DMS79 treated with DMSO at 0.1 percent for 48 hours (cell line): ENCODE results near the gene PARVG.

ENCODE experiments used
- DNase-seq: peaks from one replicate; lab custom pipeline; 2025; lab: John Stamatoyannopoulos, UW

Gene PARVG, protein sequence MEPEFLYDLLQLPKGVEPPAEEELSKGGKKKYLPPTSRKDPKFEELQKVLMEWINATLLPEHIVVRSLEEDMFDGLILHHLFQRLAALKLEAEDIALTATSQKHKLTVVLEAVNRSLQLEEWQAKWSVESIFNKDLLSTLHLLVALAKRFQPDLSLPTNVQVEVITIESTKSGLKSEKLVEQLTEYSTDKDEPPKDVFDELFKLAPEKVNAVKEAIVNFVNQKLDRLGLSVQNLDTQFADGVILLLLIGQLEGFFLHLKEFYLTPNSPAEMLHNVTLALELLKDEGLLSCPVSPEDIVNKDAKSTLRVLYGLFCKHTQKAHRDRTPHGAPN

DNA sequence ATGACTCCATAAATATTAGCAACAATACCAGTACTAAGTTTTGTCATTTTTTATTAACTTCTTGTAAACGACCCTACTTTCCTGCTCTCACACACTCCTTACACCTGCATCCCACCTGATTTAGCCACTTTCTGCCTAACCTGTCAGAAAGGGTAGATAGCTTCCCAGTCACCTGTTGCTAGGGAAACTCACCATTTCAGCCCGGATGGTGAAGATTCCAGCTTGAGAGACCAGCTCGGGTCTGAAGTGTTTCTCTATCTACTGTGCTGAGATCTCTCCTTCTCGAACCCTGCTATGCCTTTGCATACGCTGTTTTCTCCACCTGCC, at the start of gene PARVG:
PARVG (plus strand) TSS at position 220 of the 327 bp plus-strand sequence. CDS start 2,405 bp downstream, outside the sequence.
- DNase-seq = no peak

DNA sequence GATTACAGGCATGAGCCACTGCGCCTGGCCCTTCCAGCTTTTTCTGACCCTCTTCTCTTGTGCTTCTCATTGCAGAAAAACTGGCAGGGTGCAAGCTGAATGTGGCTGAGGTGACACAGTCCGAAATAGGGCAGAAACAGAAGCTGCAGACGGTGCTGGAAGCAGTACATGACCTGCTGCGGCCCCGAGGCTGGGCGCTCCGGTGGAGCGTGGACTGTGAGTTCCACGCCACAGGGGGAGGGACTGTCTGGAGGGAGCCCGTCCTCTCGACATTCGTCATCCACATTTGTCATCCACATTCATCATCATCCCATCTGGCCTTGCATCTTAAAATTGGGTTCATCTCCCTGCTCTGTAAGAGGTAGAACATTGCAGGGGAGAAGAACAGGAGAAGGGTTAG, 49.3 kb upstream of the PARVG start:
- DNase-seq = no peak

DNA sequence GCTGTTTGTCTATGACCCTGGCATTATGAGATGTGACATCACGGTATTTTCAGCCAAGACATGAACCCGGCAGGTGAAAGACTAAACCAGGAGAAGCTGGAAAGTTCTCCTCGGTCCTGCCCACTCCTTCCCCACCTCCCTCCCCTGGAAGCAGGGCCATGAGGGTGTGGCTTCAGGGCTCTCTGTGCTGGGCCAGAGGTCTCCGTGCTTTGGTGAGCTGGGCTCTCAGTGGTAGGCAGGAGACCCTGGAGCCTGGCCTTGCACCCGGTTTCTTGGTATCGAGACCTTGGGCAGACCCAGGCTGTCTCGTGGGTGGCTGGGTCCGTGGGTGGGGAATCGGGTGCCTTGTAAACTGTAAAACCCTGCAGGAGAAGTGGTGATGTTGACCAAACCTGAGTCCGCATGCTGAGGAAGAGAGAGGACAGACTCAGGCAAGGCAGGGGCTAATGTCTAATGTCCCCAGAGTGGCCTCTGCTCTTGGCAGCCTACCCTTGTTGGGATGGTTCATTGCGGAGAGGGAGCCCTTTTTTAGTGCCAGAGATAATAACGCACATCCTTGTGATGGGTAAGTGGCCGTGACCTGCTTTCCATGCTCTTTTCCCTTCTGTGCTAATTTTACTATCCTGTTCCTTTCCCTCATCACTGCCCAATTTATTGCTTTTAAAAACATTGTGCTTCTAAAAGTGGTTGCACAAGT, 48.6 kb upstream of the PARVG start:
- DNase-seq = no peak

DNA sequence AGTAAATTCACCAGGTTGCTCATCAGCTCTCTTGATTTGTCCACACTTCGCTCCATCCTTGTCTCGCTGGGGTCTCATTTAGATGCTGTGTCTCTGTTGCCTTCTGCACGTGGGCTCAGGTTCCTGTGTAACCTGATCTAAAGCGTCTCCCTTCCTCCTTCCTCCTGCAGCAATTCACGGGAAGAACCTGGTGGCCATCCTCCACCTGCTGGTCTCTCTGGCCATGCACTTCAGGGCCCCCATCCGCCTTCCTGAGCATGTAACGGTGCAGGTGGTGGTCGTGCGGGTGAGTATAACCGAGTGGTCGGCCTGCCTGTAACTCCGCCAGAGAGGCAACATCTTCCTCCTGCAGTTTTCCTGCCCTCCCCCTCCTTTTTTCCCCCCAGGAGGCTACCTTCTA, 48.0 kb upstream of the PARVG start:
- DNase-seq = no peak

DNA sequence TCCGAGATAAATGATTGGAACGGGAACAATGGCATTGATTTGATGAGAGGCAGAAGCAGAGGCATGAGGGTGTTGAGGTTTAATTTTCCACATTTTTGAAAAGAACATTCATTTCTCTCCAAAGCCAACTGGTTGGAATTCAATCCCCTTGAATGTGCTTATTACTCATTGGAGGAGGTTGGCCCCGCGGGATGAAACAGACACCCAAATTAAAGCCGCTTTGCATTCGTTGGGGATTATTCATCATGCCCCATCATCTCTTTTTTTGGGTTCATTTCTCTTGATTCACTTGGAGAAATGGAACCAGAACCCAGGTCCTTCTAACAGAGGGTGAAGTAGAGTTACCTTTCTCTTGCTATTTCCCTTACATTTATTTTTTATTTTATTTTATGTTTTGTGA, 47.6 kb upstream of the PARVG start:
- no peak for DNase-seq

DNA sequence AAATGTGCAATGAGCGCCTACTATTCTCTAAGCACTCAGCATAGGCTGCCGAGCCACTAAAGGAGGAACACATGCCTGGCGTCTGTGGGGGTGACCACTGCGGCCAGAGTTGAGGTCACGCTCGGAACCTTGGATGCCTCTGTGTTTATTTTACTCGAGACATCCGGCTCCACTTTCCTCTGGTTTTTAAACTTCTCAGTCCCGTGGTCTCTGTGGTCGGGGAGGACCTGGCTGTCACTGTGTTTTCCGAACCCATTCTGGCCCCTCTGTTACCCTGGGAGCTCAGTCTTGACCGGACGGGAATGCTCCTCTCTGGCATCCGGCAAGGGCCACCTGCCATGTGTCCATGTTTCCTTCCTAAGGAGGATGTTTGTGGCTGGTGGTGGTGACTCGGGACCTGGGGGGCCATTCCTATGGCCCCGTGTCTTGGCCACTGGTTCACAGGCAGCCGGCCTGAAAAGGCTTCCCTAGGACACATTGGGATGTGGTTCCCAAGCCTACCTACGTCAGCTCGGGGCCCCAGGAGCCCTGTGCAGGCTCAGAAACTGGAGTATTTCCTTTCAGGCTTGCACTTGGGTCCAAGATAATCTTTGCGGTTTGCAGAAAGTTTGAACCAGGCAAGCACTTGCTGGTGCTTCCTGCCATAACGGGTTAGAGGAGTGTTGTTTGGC, 46.7 kb upstream of the PARVG start:
- no peak for DNase-seq

DNA sequence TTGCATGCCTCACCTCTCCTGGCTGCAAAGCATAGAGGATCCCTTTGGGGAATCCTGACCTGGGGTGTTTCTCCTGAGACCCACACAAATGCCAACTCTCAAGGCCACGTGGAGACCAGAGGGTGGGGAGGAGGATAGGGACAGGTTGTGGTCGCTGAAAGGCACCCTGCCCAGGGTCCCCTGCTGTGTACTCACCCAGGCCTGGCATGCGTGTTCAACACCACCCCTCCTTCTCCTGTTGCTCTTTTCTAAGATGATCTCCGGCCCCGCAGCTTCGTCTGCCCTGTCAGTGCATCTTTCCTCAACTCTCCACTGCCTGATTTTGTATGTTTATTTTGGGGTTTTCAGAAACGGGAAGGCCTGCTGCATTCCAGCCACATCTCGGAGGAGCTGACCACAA, 44.6 kb upstream of the PARVG start:
- DNase-seq = no peak

DNA sequence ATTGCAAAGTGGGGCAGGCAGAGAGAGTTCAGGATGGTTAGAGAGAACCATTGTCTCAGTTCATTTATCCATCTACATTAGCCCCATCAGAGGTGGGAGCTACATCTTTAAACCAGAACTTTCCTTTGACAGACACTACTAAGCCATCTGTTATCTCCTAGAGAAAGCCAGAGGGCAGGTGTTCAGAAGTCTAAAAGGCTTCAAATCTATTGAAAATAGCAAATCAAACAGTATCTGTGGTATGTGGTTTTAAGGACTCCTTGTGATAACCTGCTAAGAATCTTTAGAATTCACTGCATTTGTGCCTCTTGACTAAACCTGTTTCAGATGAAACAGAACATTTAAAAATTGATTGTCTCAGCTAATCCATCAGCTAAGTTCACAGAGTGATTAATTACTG, 43.9 kb upstream of the PARVG start:
- no peak for DNase-seq

DNA sequence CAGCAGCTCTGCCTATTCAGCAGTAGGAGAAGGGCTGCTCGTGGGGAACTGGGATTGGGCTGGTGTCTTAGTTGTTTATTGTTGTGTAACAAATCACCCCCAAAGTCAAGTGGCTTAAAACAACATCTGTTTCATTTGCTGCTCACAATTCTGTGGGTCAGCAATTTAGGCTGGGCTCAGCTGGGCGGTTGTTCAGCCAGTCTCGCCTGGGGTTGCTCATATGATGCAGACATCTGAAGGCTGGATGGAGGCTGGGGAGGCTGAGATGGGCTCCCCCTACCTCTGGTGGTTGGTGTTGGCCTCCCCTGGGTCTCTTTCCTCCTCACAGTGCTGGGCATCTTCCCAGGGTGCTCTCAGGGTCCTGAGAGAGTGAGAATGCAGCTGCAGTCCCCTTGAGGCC, 43.3 kb upstream of the PARVG start:
- DNase-seq = no peak

DNA sequence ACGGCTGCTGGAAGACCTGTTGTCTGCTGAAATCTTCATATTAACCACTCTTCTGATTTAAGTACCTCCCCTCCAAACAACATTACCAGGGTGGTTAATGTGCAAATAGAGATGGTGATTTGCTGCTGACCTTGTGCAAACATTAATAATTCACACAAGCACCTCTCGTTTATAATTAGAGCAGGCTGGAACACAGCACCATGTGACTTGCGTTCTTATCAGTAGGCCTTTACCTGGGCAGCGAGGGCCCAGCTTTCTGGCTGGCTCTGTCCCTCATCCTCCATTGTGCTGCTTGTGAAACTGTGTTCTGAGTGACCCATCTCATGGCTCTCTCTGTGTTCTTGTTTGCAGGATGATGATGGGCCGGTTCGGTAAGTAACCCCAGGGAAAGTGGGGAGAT, 41.0 kb upstream of the PARVG start:
- DNase-seq = no peak

DNA sequence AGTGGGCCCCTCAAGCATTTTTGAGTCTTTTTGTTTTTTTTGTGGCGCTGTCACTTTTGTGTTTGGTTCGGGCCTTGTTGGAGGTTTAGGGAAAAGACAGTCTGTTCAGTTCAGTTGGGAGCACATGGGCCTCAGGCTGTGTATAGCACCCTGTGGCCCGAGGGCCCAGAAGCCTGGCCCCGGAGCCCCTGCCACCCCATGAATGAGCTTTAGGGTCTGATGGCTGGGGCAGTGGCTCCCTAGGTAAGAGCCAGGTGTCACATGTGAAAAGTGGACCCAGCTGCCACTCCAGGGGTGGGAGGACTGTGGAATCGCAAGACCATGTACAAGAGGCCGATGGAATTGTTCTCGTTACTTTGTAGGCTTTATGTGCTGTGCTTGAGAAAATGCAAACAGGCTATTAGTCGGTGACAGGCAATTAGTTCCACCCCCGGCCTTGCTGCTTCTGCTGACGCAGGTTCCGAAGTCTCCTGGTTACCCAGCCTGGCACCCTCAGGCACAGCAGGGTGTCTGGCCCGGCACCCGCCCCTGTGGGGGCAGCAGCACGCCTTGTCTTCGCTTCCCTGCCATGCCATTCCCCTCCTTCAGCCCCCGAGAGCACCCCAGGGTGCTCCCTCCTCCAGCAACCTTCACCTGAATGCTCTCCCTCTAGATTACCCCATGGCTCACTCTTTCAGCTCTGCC, 38.2 kb upstream of the PARVG start:
- peak; percentile 13 for DNase-seq

DNA sequence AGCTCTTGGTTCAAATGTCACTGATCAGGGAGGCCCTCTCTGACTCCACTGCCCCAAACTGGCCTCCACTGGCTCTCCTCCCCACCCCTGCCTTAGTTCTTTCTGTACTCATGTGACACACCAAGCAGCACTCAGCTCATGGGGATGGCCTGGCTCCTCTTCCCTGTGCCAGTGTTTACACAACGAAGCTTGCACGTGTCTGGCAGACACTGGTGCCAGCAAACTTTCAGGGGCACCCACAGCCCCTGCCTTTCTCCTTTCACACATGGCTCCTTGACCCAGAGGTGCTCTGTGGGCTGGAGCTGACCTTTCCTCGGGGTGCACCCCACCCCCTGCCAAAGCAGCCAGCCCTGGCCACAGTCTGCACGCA, 37.6 kb upstream of the PARVG start:
- DNase-seq = no peak

DNA sequence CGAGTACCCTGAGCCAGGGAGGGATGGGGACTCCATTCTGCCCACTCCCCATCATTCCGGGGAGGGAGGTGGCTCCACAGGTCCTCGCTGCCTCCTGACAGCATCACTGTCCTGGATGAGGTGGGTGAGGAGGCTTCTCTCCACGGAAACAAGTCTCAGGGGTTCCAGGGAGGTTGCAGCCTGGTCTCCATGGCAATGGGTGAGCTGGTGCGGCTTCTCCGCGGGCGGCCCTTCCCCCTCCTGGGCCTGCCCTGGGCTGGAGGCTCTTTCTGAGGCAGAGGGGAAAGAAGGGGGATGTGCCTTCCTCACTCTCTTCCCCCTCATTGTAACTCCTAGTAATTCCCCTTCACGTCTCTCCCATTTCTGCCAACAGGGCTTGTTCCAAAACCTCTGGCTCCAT, 37.1 kb upstream of the PARVG start:
- DNase-seq = no peak

DNA sequence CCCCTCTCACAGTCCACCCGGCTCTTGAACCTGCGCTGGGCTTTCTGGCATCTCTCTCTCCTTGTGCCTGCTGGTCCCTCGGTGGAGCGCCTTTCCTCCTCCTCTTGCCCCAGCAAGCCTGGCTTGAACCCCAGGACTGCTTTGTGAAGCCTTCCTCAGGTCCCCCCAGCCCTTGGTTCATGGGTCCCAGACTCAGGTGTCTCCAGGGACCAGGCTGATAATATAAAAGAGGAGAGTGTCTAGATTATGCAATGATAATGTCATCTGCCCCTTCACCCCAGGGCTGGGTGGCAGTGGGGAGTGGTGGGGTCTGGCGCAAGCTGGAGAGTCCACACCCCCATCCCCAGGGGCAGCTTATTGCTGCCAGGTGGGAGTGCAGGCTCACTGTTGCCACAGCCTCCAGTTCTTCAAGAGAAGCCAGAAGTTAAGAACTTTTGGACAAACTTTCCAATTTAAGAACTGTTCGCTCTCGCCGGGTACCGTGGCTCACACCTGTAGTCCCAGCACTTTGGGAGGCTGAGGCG, 36.6 kb upstream of the PARVG start:
- no peak for DNase-seq

DNA sequence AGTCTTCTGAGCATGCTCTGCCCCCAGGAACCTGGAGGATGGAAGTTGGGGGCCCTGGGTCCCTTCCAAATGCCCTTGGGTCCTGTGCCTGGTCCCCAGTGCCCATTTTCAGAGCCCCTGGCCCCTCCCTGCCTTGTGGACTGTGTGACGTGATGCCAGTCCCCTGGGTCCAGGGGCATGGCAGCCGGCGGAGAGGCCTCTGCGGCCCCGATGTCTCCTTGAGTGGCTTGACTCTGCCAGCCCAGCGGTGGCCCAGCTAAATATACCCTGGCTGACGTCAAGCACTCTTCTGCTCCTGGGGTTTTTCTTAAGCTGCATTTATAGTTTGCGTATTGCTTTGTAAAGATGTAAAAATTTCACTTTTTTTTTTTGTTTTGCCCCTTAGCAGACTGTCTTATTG, 35.2 kb upstream of the PARVG start:
- DNase-seq = no peak

DNA sequence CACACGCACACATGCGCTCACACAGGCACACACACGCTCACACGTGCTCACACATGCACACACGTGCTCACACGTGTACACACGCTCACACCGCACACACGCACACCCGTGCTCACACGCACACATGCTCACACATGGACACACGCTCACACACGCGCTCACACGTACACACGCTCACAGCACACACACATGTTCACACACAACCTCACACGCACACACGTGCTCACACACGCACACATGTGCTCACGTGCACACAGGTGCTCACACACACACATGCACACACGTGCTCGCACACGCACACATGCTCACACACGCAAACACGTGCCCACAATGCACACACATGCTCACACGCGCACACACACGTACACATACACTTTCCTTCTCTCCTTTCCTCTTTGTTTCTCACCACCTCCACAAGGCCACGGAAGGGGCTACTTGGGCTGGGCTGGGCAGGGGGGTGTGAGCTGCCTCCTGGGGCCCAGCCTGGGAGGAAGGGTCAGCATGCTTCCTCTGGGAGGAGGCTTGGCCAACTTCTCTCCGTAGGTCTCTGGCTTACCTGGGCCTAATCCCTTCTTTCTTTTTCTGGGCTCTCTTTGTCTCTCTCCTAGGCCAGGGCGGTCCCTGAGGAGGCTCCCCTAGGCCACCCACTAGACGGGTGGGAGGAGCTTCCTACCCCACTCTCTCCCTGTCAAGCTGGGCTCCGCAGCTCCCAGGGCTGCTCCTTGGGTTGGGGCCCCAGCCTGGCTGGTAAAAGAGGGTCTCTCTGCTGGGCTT, 34.5 kb upstream of the PARVG start:
- no peak for DNase-seq

DNA sequence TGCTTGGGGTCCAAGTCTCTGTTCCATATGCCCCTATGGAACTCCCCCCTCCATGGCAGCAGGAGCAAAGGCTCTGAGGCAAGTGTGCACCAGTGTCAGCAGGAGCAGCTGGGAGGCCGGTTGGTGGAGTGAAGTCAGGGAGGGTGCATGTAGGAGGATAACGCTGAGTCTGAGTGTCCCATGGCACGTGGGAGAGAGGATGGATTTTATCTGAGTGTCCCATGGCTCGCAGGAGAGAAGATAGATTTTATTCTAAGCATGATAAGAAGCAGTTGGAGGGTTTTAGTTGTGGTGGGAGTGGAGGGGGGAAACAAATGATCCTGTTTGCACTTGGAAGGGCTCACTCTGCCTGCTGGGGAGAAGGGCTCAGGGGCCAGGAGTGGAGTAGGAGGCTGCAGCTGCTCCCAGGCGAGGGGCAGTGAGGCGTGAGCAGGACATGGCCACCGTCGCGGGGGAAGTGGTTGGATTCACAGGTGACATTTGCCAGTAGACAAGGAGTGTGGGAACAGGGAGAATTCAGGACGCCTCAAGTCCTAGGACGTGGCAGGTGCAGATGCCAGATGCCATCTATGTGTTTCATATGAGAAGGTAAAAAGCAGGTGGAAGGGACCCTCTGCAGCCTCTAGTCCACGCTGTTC, 33.6 kb upstream of the PARVG start:
- DNase-seq = no peak

DNA sequence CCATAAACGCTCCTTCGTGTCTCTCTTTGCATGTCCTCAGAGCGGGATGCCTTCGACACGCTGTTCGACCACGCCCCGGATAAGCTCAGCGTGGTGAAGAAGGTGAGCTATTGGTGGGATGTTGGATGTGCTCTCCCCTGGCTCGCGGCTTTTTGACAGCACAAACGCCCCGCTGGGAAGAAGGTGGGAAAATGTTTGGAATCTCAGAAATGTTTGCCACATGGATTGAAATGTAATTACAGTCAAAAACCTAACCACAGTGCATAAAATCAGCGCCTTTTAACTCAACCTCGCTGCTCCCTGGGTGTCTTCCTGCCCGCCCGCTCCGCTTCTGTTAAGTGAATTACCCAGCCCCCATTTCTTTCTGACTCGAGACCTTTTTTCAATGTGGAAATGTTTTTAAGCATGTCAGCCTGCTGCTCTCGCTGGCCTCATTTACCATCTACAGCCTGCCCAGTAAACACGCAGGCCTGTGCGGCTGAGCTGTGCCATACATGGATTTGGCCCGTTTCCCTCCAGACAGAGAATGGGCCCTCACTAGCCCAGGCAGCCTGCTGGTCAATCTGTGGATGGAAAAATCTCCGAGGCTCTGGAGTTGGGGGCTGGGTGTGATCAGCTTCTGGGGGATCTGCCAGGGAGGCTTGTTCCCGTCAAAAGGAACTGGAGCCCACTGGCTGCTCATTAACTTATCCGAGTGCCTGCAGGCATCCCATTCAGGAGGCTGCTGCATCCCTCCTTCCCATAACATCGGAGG, 32.7 kb upstream of the PARVG start:
- DNase-seq = no peak

DNA sequence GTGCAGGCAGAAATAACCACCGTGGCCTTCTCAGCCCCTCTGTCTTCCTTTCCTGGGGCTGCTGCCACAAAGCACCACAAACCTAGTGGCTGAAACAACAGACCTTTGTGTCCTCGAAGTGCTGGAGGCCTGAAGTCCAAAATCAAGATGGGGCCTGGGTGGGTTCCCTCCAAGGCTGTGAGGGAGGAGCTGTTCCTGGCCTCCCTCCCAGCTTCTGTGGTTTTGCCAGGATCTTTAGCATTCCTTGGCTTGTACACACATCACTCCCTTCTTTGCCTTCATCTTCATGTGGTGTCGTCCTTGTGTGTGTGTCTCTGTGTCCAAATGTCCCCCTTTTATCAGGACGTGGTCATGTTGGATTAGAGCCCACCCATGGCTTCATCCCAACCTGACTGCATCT, 29.0 kb upstream of the PARVG start:
- no peak for DNase-seq

DNA sequence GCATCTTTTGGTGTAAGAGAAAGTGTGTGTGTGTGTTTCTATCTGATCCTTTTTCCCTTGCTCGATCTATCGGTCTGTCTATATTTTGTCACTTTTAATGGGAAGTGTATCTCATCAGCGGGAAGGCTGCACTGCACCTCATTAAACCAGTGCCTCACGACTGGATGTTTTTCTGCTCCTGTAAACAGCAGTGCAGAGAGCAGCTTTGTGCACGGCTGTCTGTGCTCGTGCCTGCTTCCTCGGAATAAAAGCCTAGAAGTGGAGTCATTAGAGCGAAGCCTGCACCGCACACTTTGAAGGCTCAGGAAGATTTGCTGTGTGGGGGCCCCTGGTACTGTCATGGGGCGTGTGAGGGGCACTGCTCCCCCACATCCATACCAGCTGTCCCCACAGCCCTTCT, 27.0 kb upstream of the PARVG start:
- DNase-seq = no peak
